Activated CD8-positive, alpha-beta memory T cell treated with anti-CD3 and anti-CD28 coated beads, Interleukin-2, amount 10 ng/mL, durations not matched to agents 7 days and 5 days (primary cell): Measurements from ENCODE around the gene UBE2R2. TPM values are rescaled to one million over a fixed set of nuclear protein-coding genes. Genes with fewer than 3 reads are reported as not detected.
"Not testable (repeated sequence)": the region's sequence is repeated elsewhere in the genome, so short reads cannot be mapped to it uniquely, and the experiment has no call there.

Source experiments
- ATAC-seq: fragments of 150-1000 bp; cut with Tn5 transposase; one replicate; pipeline ENCODE4 v1.10.0; 2021; ENCODE audit warnings: moderate library complexity
- CTCF ChIA-PET: fragments of 350-600 bp; sonication (Branson Sonifier 250); formaldehyde crosslinking; loops from one replicate; lab custom pipeline; 2021; ENCODE audit warnings: antibody characterized with exemption; lab: Charles Lee
- DNase-seq: peaks from one replicate; pipeline ENCODE4 v3.0.0-alpha.2; 2020
- H3K27ac Mint-ChIP-seq: one replicate; pipeline ENCODE4 v1.8.0; 2021; ENCODE audit warnings: mild to moderate bottlenecking, mixed read lengths
- H3K27me3 Mint-ChIP-seq: one replicate; pipeline ENCODE4 v1.8.0; 2021; ENCODE audit warnings: mixed read lengths
- H3K36me3 Mint-ChIP-seq: one replicate; pipeline ENCODE4 v1.8.0; 2021; ENCODE audit warnings: mild to moderate bottlenecking, mixed read lengths
- H3K4me1 Mint-ChIP-seq: one replicate; pipeline ENCODE4 v1.8.0; 2021; ENCODE audit warnings: mixed read lengths
- H3K4me3 Mint-ChIP-seq: one replicate; pipeline ENCODE4 v1.8.0; 2021; ENCODE audit warnings: mild to moderate bottlenecking, moderate library complexity, mixed read lengths
- H3K9me3 Mint-ChIP-seq: one replicate; pipeline ENCODE4 v1.8.0; 2022; ENCODE audit warnings: low read depth, mixed read lengths
- total RNA-seq, 2 experiments: library from RNA; stranded (reverse); gene quantifications; one replicate each; pipeline ENCODE4 v1.2.3, GENCODE V29; 2021

UBE2R2 gene
- total RNA-seq, 2 experiments from 2014 or later, result 30.8 to 31.0 TPM

- not testable (repeated sequence) for DNase-seq, ATAC-seq, H3K36me3 Mint-ChIP-seq, H3K4me3 Mint-ChIP-seq, H3K27ac Mint-ChIP-seq, H3K9me3 Mint-ChIP-seq
- Mint-ChIP-seq H3K4me1 (peaks cover 12% of the 10 kb centered on the region), H3K27me3 (peaks cover 16% of the 10 kb centered on the region)
- CTCF ChIA-PET, result interaction anchor here (0.6 to 1.1 kb wide), 2 partner anchors 132 to 267 kb away, joined by 4 to 5 read pairs; no protein-coding TSS in a partner anchor
These were observed 9.8 kb upstream of the UBE2R2 start for GRCh38 chr9:33807156-33807555.

DNA sequence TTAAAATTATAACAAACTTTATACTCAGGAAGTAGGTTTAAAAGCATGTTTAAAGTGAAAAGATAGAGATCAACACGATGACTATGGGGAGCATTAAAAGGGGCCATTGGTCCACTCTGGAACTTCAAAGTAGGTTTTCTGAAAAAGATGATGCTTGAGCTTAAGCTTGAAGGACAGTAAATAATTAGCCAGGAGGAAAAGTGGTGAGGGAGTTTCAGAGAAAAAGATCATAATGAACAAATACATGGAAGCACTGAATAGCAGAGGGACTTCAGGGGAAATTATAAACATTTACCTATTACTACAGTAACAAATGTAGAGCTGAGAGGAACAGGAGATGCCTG lies 8.0 kb upstream of the UBE2R2 start:
- CTCF ChIA-PET, result interaction anchor here (0.8 kb wide), 1 partner anchor 13 kb away, joined by 3 read pairs; the partner anchor contains the start of gene PRSS3
- peaks cover 16% of the 10 kb centered on the region for H3K27me3 Mint-ChIP-seq
- not testable (repeated sequence) for H3K4me3 Mint-ChIP-seq, DNase-seq, ATAC-seq, H3K36me3 Mint-ChIP-seq, H3K27ac Mint-ChIP-seq, H3K9me3 Mint-ChIP-seq
- H3K4me1 Mint-ChIP-seq, result peaks cover 20% of the 10 kb centered on the region

- no peaks in the 10 kb centered on the region for H3K36me3 Mint-ChIP-seq
- CTCF ChIA-PET, result interaction anchor here (0.8 kb wide), 1 partner anchor 14 kb away, joined by 3 read pairs; the partner anchor contains the start of gene PRSS3
- H3K9me3 Mint-ChIP-seq, result no peaks in the 10 kb centered on the region
- no peak overlapping the region for H3K27ac Mint-ChIP-seq
- peaks cover 16% of the 10 kb centered on the region for H3K27me3 Mint-ChIP-seq
- no peak for DNase-seq
- no peak overlapping the region for H3K4me3 Mint-ChIP-seq
- H3K4me1 Mint-ChIP-seq, result peaks cover 25% of the 10 kb centered on the region
- ATAC-seq, result no peak
These were observed 7.5 kb upstream of the UBE2R2 start for GRCh38 chr9:33809506-33809905.

DNA sequence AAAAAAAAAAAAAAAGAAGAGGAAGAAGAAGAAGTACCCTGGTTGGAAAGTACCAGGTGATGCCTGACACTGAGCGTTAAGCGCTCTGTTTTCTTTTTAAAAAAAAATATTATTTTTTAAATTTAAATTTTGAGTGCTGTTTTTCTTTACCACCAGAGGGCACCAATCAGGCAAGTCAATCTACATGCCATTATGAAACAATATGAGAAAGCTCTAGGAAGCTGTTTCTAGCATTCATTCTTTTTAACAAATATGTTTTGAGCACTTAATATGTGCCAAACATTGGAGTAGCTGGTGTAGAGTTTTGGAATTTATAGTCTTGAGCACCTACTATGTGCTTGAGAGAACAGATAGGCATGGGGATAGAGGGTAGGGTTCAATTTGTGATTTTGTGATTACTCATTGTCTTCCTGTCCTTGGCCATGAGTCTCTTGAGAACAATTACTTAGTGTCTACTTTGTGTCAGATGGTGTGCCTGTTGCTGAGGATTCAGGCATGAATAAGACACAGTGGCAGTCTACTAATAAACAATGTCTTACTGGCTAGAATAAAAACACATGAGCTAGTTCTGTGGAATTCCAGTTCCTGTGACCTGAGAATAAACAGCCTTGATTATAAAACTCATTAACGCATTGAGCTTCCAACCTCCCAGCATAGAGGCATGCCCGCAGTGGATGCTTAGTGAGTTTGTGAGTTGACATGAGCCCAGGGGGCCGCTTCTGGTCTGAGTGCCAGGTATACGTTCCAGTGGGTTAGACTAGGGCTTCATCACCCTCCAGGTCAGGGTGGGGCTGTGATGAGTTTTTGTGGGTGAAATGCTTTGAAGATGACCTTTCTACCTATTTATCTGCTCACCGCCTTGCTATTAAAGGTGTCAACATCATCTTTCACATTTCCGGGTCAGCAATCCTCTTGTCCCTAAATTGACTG lies 3.0 kb upstream of the UBE2R2 start:
- DNase-seq, result peak; percentile 40
- CTCF ChIA-PET, result interaction anchor here (0.6 to 3.0 kb wide), 38 partner anchors 8 to 566 kb away, joined by 3 to 17 read pairs (median 4); partner anchors contain the start of genes NFX1, UBAP1 and UBAP2

DNA sequence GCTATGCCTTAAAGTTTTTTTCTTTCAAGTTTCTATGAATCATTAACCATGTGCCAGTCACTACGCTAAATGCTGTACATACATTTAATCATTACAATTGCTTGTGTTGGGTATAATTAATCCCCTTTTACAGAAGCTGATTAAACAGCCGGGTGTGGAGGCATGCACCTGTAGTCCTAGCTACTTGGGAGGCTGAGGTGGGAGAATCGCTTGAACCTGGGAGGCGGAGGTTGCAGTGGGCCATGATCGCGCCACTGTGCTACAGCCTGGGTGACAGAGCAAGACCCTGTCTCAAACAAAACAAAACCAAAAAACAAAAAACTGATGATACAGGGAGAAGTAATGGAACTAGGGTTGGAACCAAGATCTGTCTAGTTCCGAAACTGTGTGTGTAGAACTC lies 1.2 kb upstream of the UBE2R2 start:
- Mint-ChIP-seq H3K36me3 (peaks cover 5% of the 10 kb centered on the region), H3K9me3 (no peaks in the 10 kb centered on the region), H3K27me3 (peaks cover 9% of the 10 kb centered on the region), H3K4me1 (peaks cover 50% of the 10 kb centered on the region), H3K27ac (peak overlapping the region; percentile 97), H3K4me3 (peak overlapping the region; percentile 92)
- DNase-seq (no peak), ATAC-seq (no peak)
- CTCF ChIA-PET, result interaction anchor here (1.1 to 2.7 kb wide), 5 partner anchors 37 to 258 kb away, joined by 3 to 12 read pairs (median 5); no protein-coding TSS in a partner anchor

More for the DNA sequence above, 3.0 kb upstream of the UBE2R2 start:
- peaks cover 16% of the 10 kb centered on the region for H3K27me3 Mint-ChIP-seq
- no peak overlapping the region for H3K4me3 Mint-ChIP-seq
- no peaks in the 10 kb centered on the region for H3K9me3 Mint-ChIP-seq
- no peak for ATAC-seq
- H3K27ac Mint-ChIP-seq, result peak overlapping the region; percentile 81
- H3K4me1 Mint-ChIP-seq, result peaks cover 36% of the 10 kb centered on the region
- H3K36me3 Mint-ChIP-seq, result peaks cover 5% of the 10 kb centered on the region

GRCh38 chr9:33817327-33818166 lies 587 bp downstream of the UBE2R2 start:
- no peaks in the 10 kb centered on the region for H3K9me3 Mint-ChIP-seq
- peaks cover 50% of the 10 kb centered on the region for H3K4me1 Mint-ChIP-seq
- H3K36me3 Mint-ChIP-seq, result peaks cover 5% of the 10 kb centered on the region
- H3K27ac Mint-ChIP-seq, result peak overlapping the region; percentile 95
- CTCF ChIA-PET, result interaction anchor here (1.1 kb wide), 1 partner anchor 105 kb away, joined by 3 read pairs; no protein-coding TSS in a partner anchor
- H3K27me3 Mint-ChIP-seq, result no peaks in the 10 kb centered on the region
- ATAC-seq (peak; percentile 35), DNase-seq (peak; percentile 71)
- H3K4me3 Mint-ChIP-seq, result peak overlapping the region; percentile 92

DNA sequence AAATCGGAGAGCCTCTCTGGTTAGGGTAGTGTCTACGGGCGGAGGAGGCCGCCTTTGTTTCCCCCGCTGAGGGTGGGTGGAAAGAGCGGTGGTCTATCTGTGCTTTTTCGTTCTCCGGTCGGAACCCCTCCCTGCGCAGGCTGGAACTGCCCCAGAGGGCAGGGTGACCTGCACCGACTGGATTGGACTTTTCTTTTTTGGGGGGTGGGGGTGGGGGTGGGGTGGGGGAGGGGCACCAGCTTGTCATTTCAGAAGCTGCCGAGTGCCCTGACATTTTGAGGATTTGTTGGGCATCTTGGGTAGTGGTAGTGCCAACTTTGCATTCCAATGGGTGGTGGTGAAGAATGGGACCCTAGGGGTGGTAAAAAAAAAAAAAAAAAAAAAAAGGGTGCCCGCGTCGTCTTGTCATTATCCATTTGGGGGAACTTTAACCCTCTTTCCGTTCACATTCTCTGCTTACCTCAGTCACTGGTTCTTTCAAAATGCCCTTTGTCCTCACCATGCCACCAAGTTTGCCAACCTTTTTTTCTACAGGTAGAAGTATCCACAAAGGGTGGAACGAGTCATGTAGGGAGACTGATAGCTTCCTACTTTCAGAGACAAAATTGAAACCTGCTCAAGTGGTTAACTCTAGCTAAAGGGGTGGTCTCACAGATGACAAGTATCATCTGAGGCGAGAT lies 1.3 kb downstream of the UBE2R2 start:
- no peaks in the 10 kb centered on the region for H3K9me3 Mint-ChIP-seq
- no peak for ATAC-seq
- no peak for DNase-seq
- CTCF ChIA-PET, result interaction anchor here (1.1 kb wide), 1 partner anchor 105 kb away, joined by 3 read pairs; no protein-coding TSS in a partner anchor
- H3K4me1 Mint-ChIP-seq, result peaks cover 50% of the 10 kb centered on the region
- H3K27me3 Mint-ChIP-seq, result no peaks in the 10 kb centered on the region
- peak overlapping the region; percentile 92 for H3K4me3 Mint-ChIP-seq
- H3K36me3 Mint-ChIP-seq, result peaks cover 5% of the 10 kb centered on the region
- peak overlapping the region; percentile 95 for H3K27ac Mint-ChIP-seq

DNA sequence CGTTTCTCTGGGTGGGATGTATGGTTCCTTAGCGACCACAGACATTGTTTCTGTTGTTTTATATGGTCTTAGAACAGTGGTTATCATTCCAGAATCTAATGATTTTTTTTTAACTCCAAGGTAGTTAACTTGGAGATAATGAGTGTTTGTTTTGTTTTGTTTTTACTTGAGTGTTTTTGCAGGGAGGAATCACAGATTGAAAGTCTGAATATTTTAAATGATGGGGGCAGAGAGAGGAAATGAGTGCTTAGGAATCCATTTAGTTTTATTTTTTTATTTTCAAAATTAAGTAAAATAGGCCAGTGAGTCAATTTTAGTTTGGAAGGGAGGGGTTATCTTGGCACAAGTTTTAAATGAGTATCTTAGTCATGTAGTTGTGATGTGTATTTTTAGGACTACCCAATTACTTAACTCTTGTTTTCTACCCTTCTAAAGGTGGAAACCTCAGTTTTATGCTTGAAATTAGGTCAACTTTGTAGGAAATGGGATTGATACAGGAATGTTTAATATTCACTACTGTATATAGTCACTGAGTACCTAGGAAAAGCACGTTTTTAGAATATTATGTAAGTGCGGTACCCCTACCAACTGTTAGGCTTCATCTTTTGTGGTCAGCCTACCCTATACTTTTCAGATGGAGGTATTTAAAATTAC lies 2.0 kb downstream of the UBE2R2 start:
- CTCF ChIA-PET, result no interaction called here
- DNase-seq, result no peak
- peaks cover 8% of the 10 kb centered on the region for H3K36me3 Mint-ChIP-seq
- H3K4me1 Mint-ChIP-seq, result peaks cover 49% of the 10 kb centered on the region
- no peaks in the 10 kb centered on the region for H3K27me3 Mint-ChIP-seq
- no peaks in the 10 kb centered on the region for H3K9me3 Mint-ChIP-seq
- H3K27ac Mint-ChIP-seq, result peak overlapping the region; percentile 95
- ATAC-seq, result no peak
- peak overlapping the region; percentile 92 for H3K4me3 Mint-ChIP-seq

DNA sequence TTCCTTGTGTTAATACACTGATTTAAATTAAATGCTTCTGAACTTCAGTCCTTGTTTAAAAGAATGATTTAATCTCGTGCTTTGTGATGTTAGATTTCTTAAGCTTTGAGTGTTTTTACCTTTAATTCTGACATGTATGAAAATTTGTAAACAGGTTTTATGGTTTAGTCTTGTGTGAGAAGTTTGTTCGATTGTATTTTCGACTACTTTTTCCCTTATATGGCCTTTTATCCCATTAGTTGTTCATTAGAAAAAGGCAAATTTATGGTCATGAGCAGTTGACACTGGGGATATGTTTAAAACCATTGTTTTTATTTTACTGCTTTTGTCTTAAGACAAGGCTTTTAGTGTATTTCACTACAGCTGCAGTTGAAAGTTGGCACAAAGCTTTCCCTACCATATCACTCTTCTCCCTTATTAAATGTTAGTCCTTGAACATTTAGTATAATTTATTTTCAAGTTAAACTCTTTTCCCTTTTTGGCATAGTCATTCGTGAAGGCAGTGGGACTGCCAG lies 3.3 kb downstream of the UBE2R2 start:
- H3K36me3 Mint-ChIP-seq, result peaks cover 12% of the 10 kb centered on the region
- no peak for ATAC-seq
- no peak for DNase-seq
- H3K4me1 Mint-ChIP-seq, result peaks cover 39% of the 10 kb centered on the region
- H3K4me3 Mint-ChIP-seq, result peak overlapping the region; percentile 32
- no peaks in the 10 kb centered on the region for H3K9me3 Mint-ChIP-seq
- no peaks in the 10 kb centered on the region for H3K27me3 Mint-ChIP-seq
- CTCF ChIA-PET, result interaction anchor here (0.6 kb wide), 2 partner anchors 32 to 33 kb away, joined by 3 read pairs; no protein-coding TSS in a partner anchor
- no peak overlapping the region for H3K27ac Mint-ChIP-seq

- Mint-ChIP-seq H3K4me1 (peaks cover 26% of the 10 kb centered on the region), H3K4me3 (no peak overlapping the region)
These were observed 6.8 kb downstream of the UBE2R2 start for GRCh38 chr9:33823801-33824200.

DNA sequence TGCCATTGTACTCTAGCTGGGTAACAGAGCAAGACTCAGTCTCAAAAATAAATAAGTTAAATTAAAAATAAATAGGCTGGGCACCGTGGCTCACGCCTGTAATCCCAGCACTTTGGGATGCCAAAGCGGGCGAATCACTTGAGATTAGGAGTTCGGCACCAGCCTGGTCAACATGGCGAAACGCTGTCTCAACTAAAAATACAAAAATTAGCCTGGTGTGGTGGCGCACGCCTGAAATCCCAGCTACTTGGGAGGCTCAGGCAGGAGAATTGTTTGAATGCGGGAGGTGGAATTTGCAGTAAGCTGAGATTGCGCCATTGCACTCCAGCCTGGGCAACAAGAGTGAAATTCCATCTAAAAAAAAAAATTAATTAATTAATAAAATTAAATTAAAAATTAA lies 10.3 kb downstream of the UBE2R2 start:
- H3K27me3 Mint-ChIP-seq, DNase-seq, H3K4me3 Mint-ChIP-seq, ATAC-seq, H3K4me1 Mint-ChIP-seq, CTCF ChIA-PET, H3K27ac Mint-ChIP-seq, H3K9me3 Mint-ChIP-seq: not testable (repeated sequence)
- H3K36me3 Mint-ChIP-seq, result peaks cover 12% of the 10 kb centered on the region

More at GRCh38 chr9:33823801-33824200, 6.8 kb downstream of the UBE2R2 start:
- DNase-seq, result no peak
- CTCF ChIA-PET, result interaction anchor here (1.3 to 1.4 kb wide), 2 partner anchors 10 to 12 kb away, joined by 3 to 7 read pairs; no protein-coding TSS in a partner anchor
- Mint-ChIP-seq H3K27me3 (no peaks in the 10 kb centered on the region), H3K36me3 (peaks cover 13% of the 10 kb centered on the region), H3K27ac (no peak overlapping the region), H3K9me3 (no peaks in the 10 kb centered on the region)
- no peak for ATAC-seq
